CD14-positive monocyte (primary cell): Measurements from ENCODE around the gene TMEM150A. TPM values are rescaled to one million over a fixed set of nuclear protein-coding genes. Genes with fewer than 3 reads are reported as not detected.

ENCODE experiments used
- DNase-seq, 3 donors: peaks; one replicate each; pipeline ENCODE4 v3.0.0-alpha.2; 2011 to 2022
- H2AFZ ChIP-seq: 2 replicates; pipeline ENCODE4 v1.6.0; 2012; ENCODE audit warnings: mild to moderate bottlenecking, low read depth, low read length, inconsistent platforms; ENCODE audit not compliant: insufficient read depth, poor library complexity, severe bottlenecking
- H3K27ac ChIP-seq, 2 donors: 1 replicate in 1 of 2; 2 replicates in 1 of 2; pipeline ENCODE4 v1.5.1; 2012 to 2013; ENCODE audit warnings: low read length in 2 of 2, control low read depth in 1 of 2, inconsistent platforms in 1 of 2, low read depth in 1 of 2, mild to moderate bottlenecking in 1 of 2
- H3K27me3 ChIP-seq, 2 donors: one replicate each; pipeline versions ENCODE4 v1.6.0 to v1.6.1; 2011 to 2013; ENCODE audit warnings: low read length in 2 of 2; ENCODE audit not compliant: control insufficient read depth in 2 of 2, insufficient read depth in 2 of 2
- H3K36me3 ChIP-seq, 2 donors: replicated peaks in 1 of 2; 1 replicate in 1 of 2; 2 replicates in 1 of 2; pipeline versions ENCODE4 v1.5.1 to v1.6.1; 2012 to 2013; ENCODE audit warnings: low read length in 2 of 2, control low read depth in 1 of 2, inconsistent platforms in 1 of 2, mild to moderate bottlenecking in 1 of 2; ENCODE audit not compliant: insufficient read depth in 2 of 2, control insufficient read depth in 1 of 2
- H3K4me1 ChIP-seq, 2 donors: 1 replicate in 1 of 2; 2 replicates in 1 of 2; pipeline versions ENCODE4 v1.5.1 to v1.6.1; 2012 to 2013; ENCODE audit warnings: low read length in 2 of 2, control low read depth in 1 of 2, inconsistent platforms in 1 of 2, mild to moderate bottlenecking in 1 of 2, moderate library complexity in 1 of 2; ENCODE audit not compliant: insufficient read depth in 2 of 2, control insufficient read depth in 1 of 2
- H3K4me2 ChIP-seq: replicated peaks from 2 replicates; pipeline ENCODE3; 2012; ENCODE audit warnings: low read length, moderate library complexity, mild to moderate bottlenecking; ENCODE audit not compliant: poor library complexity, severe bottlenecking; ENCODE audit errors: extremely low read depth
- H3K4me3 ChIP-seq, 3 experiments: fragments of 200-600 bp in 1 of 3; sonication (generic) in 1 of 3; replicated peaks in 1 of 3; 1 replicate in 2 of 3; 2 replicates in 1 of 3; pipeline ENCODE4 v1.5.1; 2011 to 2013; ENCODE audit warnings: low read length in 3 of 3, mild to moderate bottlenecking in 3 of 3, control low read depth in 2 of 3, low read depth in 2 of 3, inconsistent platforms in 1 of 3, moderate library complexity in 1 of 3
- H3K79me2 ChIP-seq: 2 replicates; pipeline ENCODE4 v1.6.0; 2012; ENCODE audit warnings: mild to moderate bottlenecking, control low read depth, inconsistent platforms, low read length, moderate library complexity; ENCODE audit not compliant: insufficient read depth
- H3K9ac ChIP-seq: 2 replicates; pipeline ENCODE4 v1.6.0; 2017; ENCODE audit warnings: low read length, mild to moderate bottlenecking; ENCODE audit not compliant: insufficient read depth, poor library complexity, severe bottlenecking
- H3K9me3 ChIP-seq, 2 donors: replicated peaks in 1 of 2; 1 replicate in 1 of 2; 2 replicates in 1 of 2; pipeline versions ENCODE4 v1.5.1 to v1.6.1; 2012 to 2013; ENCODE audit warnings: low read length in 2 of 2, control low read depth in 1 of 2; ENCODE audit not compliant: control insufficient read depth in 1 of 2, insufficient read depth in 1 of 2
- H4K20me1 ChIP-seq: 2 replicates; pipeline ENCODE4 v1.6.0; 2012; ENCODE audit warnings: mild to moderate bottlenecking, low read length, control low read depth, moderate library complexity; ENCODE audit not compliant: insufficient read depth
- H3K27ac Mint-ChIP-seq, 7 donors: one replicate each; pipeline ENCODE4 v1.8.0; 2020; ENCODE audit warnings: mild to moderate bottlenecking in 7 of 7, mixed read lengths in 7 of 7, moderate library complexity in 6 of 7, inconsistent platforms in 2 of 7
- H3K27me3 Mint-ChIP-seq, 3 donors: one replicate each; pipeline ENCODE4 v1.8.0; 2021 to 2022; ENCODE audit warnings: low read depth in 3 of 3, mild to moderate bottlenecking in 3 of 3, mixed read lengths in 3 of 3, moderate library complexity in 3 of 3, inconsistent platforms in 1 of 3
- H3K36me3 Mint-ChIP-seq, 2 donors: one replicate each; pipeline ENCODE4 v1.8.0; 2020; ENCODE audit warnings: mixed read lengths in 2 of 2, inconsistent platforms in 1 of 2, mild to moderate bottlenecking in 1 of 2
- H3K4me1 Mint-ChIP-seq: one replicate; pipeline ENCODE4 v1.8.0; 2020; ENCODE audit warnings: mild to moderate bottlenecking, mixed read lengths
- H3K4me3 Mint-ChIP-seq, 2 donors: one replicate each; pipeline ENCODE4 v1.8.0; 2020; ENCODE audit warnings: mild to moderate bottlenecking in 2 of 2, mixed read lengths in 2 of 2, moderate library complexity in 1 of 2
- H3K9me3 Mint-ChIP-seq, 7 donors: one replicate each; pipeline ENCODE4 v1.8.0; 2020 to 2022; ENCODE audit warnings: mixed read lengths in 7 of 7, mild to moderate bottlenecking in 6 of 7, moderate library complexity in 6 of 7, inconsistent platforms in 2 of 7
- WGBS: methylation state at CpG from one replicate; pipeline ENCODE4 v1.1.5; 2013; ENCODE audit warnings: missing lambda C conversion rate; ENCODE audit not compliant: insufficient coverage; 5-methylcytosine and 5-hydroxymethylcytosine counted together
- intact Hi-C, 2 donors: fragments of 100-400 bp; cut with micrococcal nuclease; formaldehyde crosslinking; loops; one replicate each; pipeline versions ENCODE4 v1.15.0 to v1.15.1; 2023
- polyA plus RNA-seq, 3 donors: library from polyadenylated mRNA; depleted of rRNA in 1 of 3; unstranded in 2 of 3; stranded (reverse) in 1 of 3; fragments of 300-500 nt in 2 of 3; fragments of >200 nt in 1 of 3; fragmentation: Illumina TruSeq in 2 of 3; gene quantifications; 1 replicate in 2 of 3; 2 replicates in 1 of 3; pipeline ENCODE4 v1.2.3, GENCODE V29; 2012 to 2021
- TF ChIP-seq, protein P1 (sequence below): fragments of 200-600 bp; IDR thresholded peaks from one replicate; pipeline ENCODE4 v1.8.0; 2022; ENCODE audit warnings: antibody characterized with exemption, mild to moderate bottlenecking

TMEM150A gene
- polyA plus RNA-seq, 3 donors: 24.7 to 29.1 (median 26.6) TPM

GRCh38 chr2:85584354-85584856, 18.1 kb downstream of the TMEM150A start, which contains the start of gene VAMP5:
TSS of gene VAMP5 (plus strand) at chr2:85584431. CDS start at chr2:85584491, 60 bp downstream.
- DNase-seq: no peak
- Mint-ChIP-seq H3K4me1 (peaks cover 85% of the 10 kb centered on the region), H3K9me3 (no peaks in the 10 kb centered on the region), H3K36me3 (peaks cover 26 to 37% of the 10 kb centered on the region in 2 donors), H3K4me3 (peak within 1 kb of the TSS; percentile 83 to 92), H3K27ac (peak within 1 kb of the TSS; percentile 87 to 93 (median 92)), H3K27me3 (peaks cover 0 to 2% (median 0%) of the 10 kb centered on the region in 3 donors)
- H3K27ac ChIP-seq: peak within 1 kb of the TSS; percentile 71 to 86
- H3K4me3 ChIP-seq: peak within 1 kb of the TSS; percentile 50 to 83 (median 66)
- WGBS: 4% methylated on average over 46 of the region's 52 CpGs
- H3K9ac ChIP-seq: peak within 1 kb of the TSS; percentile 72
- TF ChIP-seq, protein P1, sequence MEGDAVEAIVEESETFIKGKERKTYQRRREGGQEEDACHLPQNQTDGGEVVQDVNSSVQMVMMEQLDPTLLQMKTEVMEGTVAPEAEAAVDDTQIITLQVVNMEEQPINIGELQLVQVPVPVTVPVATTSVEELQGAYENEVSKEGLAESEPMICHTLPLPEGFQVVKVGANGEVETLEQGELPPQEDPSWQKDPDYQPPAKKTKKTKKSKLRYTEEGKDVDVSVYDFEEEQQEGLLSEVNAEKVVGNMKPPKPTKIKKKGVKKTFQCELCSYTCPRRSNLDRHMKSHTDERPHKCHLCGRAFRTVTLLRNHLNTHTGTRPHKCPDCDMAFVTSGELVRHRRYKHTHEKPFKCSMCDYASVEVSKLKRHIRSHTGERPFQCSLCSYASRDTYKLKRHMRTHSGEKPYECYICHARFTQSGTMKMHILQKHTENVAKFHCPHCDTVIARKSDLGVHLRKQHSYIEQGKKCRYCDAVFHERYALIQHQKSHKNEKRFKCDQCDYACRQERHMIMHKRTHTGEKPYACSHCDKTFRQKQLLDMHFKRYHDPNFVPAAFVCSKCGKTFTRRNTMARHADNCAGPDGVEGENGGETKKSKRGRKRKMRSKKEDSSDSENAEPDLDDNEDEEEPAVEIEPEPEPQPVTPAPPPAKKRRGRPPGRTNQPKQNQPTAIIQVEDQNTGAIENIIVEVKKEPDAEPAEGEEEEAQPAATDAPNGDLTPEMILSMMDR: no peak
- H3K4me2 ChIP-seq: peak within 1 kb of the TSS; percentile 96
- intact Hi-C loops: no loop called here
- H3K36me3 ChIP-seq: peaks cover 15 to 24% of the 10 kb centered on the region in 2 donors
- H2AFZ ChIP-seq: peak within 1 kb of the TSS; percentile 75
- no peaks in the 10 kb centered on the region for H3K9me3 ChIP-seq
- peaks cover 84 to 89% of the 10 kb centered on the region in 2 donors for H3K4me1 ChIP-seq
- no peaks in the 10 kb centered on the region for H3K27me3 ChIP-seq
- peaks cover 21% of the 10 kb centered on the region for H4K20me1 ChIP-seq
- H3K79me2 ChIP-seq: peaks cover 74% of the 10 kb centered on the region

GRCh38 chr2:85583667-85584353, 18.7 kb downstream of the TMEM150A start:
- TF ChIP-seq, protein P1: no peak
- Histone ChIP-seq H3K4me1 (peaks cover 84 to 89% of the 10 kb centered on the region in 2 donors), H3K36me3 (peaks cover 15 to 24% of the 10 kb centered on the region in 2 donors), H3K79me2 (peaks cover 74% of the 10 kb centered on the region), H3K27ac (peak overlapping the region; percentile 71 to 86), H3K27me3 (no peaks in the 10 kb centered on the region), H3K4me2 (peak overlapping the region; percentile 96), H2AFZ (peak overlapping the region; percentile 75), H3K9me3 (no peaks in the 10 kb centered on the region), H4K20me1 (peaks cover 25% of the 10 kb centered on the region), H3K4me3 (peak overlapping the region; percentile 35 to 83 (median 50)), H3K9ac (peak overlapping the region; percentile 72)
- DNase-seq: peak in 1 of 3 donors; percentile 38
- WGBS: 11% methylated on average over 13 of the region's 16 CpGs
- Mint-ChIP-seq H3K4me1 (peaks cover 85% of the 10 kb centered on the region), H3K36me3 (peaks cover 26 to 37% of the 10 kb centered on the region in 2 donors), H3K27ac (peak overlapping the region; percentile 87 to 93 (median 92)), H3K9me3 (no peaks in the 10 kb centered on the region), H3K27me3 (peaks cover 0 to 4% (median 0%) of the 10 kb centered on the region in 3 donors), H3K4me3 (peak overlapping the region; percentile 83 to 92)
- intact Hi-C loops: no loop called here
